GM19035 (cell line): ENCODE data around the gene SUPT20H.
A peak's percentile ranks its signal among the peaks of the same experiment; 100 is the strongest.

Experiments
- ATAC-seq: cut with Tn5 transposase; IDR thresholded peaks from one replicate; pipeline ENCODE4 v1.9.1; 2021; ENCODE audit not compliant: unreplicated experiment

The SUPT20H gene

GRCh38 chr13:37058910-37059847 lies at the start of gene SUPT20H:
Gene SUPT20H, minus strand, starts transcription at chr13:37059688. Its CDS starts 8,198 bp downstream, at chr13:37051490.
- peak; percentile 95 for ATAC-seq

GRCh38 chr13:37109051-37109678 lies 49.7 kb upstream of the SUPT20H start:
- ATAC-seq = no peak

GRCh38 chr13:37107868-37108267 lies 48.4 kb upstream of the SUPT20H start:
- ATAC-seq = no peak

- ATAC-seq = no peak
These were observed 48.0 kb upstream of the SUPT20H start for GRCh38 chr13:37107456-37107855.

GRCh38 chr13:37106642-37107041 lies 47.2 kb upstream of the SUPT20H start:
- no peak for ATAC-seq

GRCh38 chr13:37105251-37105714 lies 45.8 kb upstream of the SUPT20H start, which contains the start of gene CSNK1A1L:
Gene CSNK1A1L, minus strand, starts transcription at chr13:37105664. Its CDS starts 408 bp downstream, at chr13:37105256.
- no peak for ATAC-seq

- no peak for ATAC-seq
These were observed 43.4 kb upstream of the SUPT20H start for GRCh38 chr13:37102896-37103295.

- no peak for ATAC-seq
These were observed 41.7 kb upstream of the SUPT20H start for GRCh38 chr13:37101201-37101600.

- no peak for ATAC-seq
These were observed 41.2 kb upstream of the SUPT20H start for GRCh38 chr13:37100731-37101130.

- no peak for ATAC-seq
These were observed 37.6 kb upstream of the SUPT20H start for GRCh38 chr13:37097076-37097475.

GRCh38 chr13:37094840-37095239 lies 35.4 kb upstream of the SUPT20H start:
- ATAC-seq = no peak

- no peak for ATAC-seq
These were observed 34.6 kb upstream of the SUPT20H start for GRCh38 chr13:37094099-37094498.

GRCh38 chr13:37091835-37092234 lies 32.3 kb upstream of the SUPT20H start:
- no peak for ATAC-seq

- no peak for ATAC-seq
These were observed 31.4 kb upstream of the SUPT20H start for GRCh38 chr13:37090912-37091311.

GRCh38 chr13:37089495-37089894 lies 30.0 kb upstream of the SUPT20H start:
- ATAC-seq = no peak

- no peak for ATAC-seq
These were observed 28.0 kb upstream of the SUPT20H start for GRCh38 chr13:37087486-37087885.

GRCh38 chr13:37085606-37086005 lies 26.1 kb upstream of the SUPT20H start:
- ATAC-seq = no peak

GRCh38 chr13:37076818-37077217 lies 17.3 kb upstream of the SUPT20H start:
- no peak for ATAC-seq

- ATAC-seq = no peak
These were observed 15.7 kb upstream of the SUPT20H start for GRCh38 chr13:37075164-37075563.

GRCh38 chr13:37074703-37075102 lies 15.2 kb upstream of the SUPT20H start:
- ATAC-seq = no peak

- no peak for ATAC-seq
These were observed 12.5 kb upstream of the SUPT20H start for GRCh38 chr13:37072024-37072423.

- no peak for ATAC-seq
These were observed 11.5 kb upstream of the SUPT20H start for GRCh38 chr13:37070956-37071355.
